ENCODE data around the gene TMEM18. TPM values are rescaled to one million over a fixed set of nuclear protein-coding genes. Genes with fewer than 3 reads are reported as not detected.

The TMEM18 gene
- 10 to 100 TPM in 2 of 4 donors, 1 to 10 TPM in 2; 8.7 to 27.3 (median 10.2) TPM for total RNA-seq

GRCh38 chr2:677056-677958, at the start of gene TMEM18:
TSS of gene TMEM18 (minus strand) at chr2:677406. CDS start at chr2:677345, 61 bp downstream.
- under 1% methylated on average over 17 of the region's 68 CpGs for WGBS
- Histone ChIP-seq H3K4me3 (peak within 1 kb of the TSS; percentile 75 to 87 (median 82)), H3K4me1 (peaks cover 13 to 34% (median 17%) of the 10 kb centered on the region in 4 donors), H3K9me3 (no peaks in the 10 kb centered on the region), H3K36me3 (peaks cover 0 to 20% (median 11%) of the 10 kb centered on the region in 4 donors), H3K27ac (replicated peaks in 1 of 4) (peak within 1 kb of the TSS; percentile 93 to 99 (median 95)), H3K27me3 (no peaks in the 10 kb centered on the region)
- intact Hi-C loops (cut with DNase I), result loop anchor here (5.0 kb wide), 1 partner anchor 1145 kb away; no protein-coding TSS in a partner anchor
- DNase-seq (ENCODE audit: extremely low spot score), result peak; percentile 98
- TF ChIP-seq POLR2AphosphoS5 (IDR thresholded peaks at IDR 0.05) (peak; percentile 89 to 99), EP300 (IDR thresholded peaks at IDR 0.05) (no peak), POLR2A (IDR thresholded peaks at IDR 0.05; ENCODE audit: low read depth) (peak; percentile 77), CTCF (IDR thresholded peaks at IDR 0.05) (peak in 2 of 3 experiments; percentile 22 to 32)

GRCh38 chr2:726169-726568, 49.0 kb upstream of the TMEM18 start:
- intact Hi-C loops (cut with DNase I), result no loop called here
- H3K27me3 ChIP-seq, result peaks cover 0 to 3% (median 0%) of the 10 kb centered on the region in 4 donors
- no peak overlapping the region for H3K4me3 ChIP-seq
- WGBS, result 77% methylated on average over 4 of the region's 4 CpGs
- TF ChIP-seq CTCF (IDR thresholded peaks at IDR 0.05) (no peak), EP300 (IDR thresholded peaks at IDR 0.05) (no peak), POLR2AphosphoS5 (IDR thresholded peaks at IDR 0.05) (no peak), POLR2A (IDR thresholded peaks at IDR 0.05; ENCODE audit: low read depth) (no peak)
- H3K9me3 ChIP-seq, result no peaks in the 10 kb centered on the region
- H3K27ac ChIP-seq (replicated peaks in 1 of 4), result no peak overlapping the region
- H3K36me3 ChIP-seq, result no peaks in the 10 kb centered on the region
- H3K4me1 ChIP-seq, result no peaks in the 10 kb centered on the region
- no peak for DNase-seq (ENCODE audit: extremely low spot score)

- no peak for DNase-seq (ENCODE audit: extremely low spot score)
- Histone ChIP-seq H3K27me3 (no peaks in the 10 kb centered on the region), H3K36me3 (no peaks in the 10 kb centered on the region), H3K4me1 (no peaks in the 10 kb centered on the region), H3K4me3 (no peak overlapping the region), H3K27ac (replicated peaks in 1 of 4) (no peak overlapping the region), H3K9me3 (no peaks in the 10 kb centered on the region)
- intact Hi-C loops (cut with DNase I), result no loop called here
- TF ChIP-seq POLR2A (IDR thresholded peaks at IDR 0.05; ENCODE audit: low read depth) (no peak), POLR2AphosphoS5 (IDR thresholded peaks at IDR 0.05) (no peak), CTCF (IDR thresholded peaks at IDR 0.05) (no peak), EP300 (IDR thresholded peaks at IDR 0.05) (no peak)
- 94% methylated on average over 4 of the region's 4 CpGs for WGBS
Measured at GRCh38 chr2:725468-725867, 48.3 kb upstream of the TMEM18 start.

GRCh38 chr2:723761-724160, 46.6 kb upstream of the TMEM18 start:
- no peak overlapping the region for H3K4me3 ChIP-seq
- 92% methylated on average over 5 of the region's 5 CpGs for WGBS
- H3K4me1 ChIP-seq, result no peaks in the 10 kb centered on the region
- no peak for DNase-seq (ENCODE audit: extremely low spot score)
- H3K9me3 ChIP-seq, result no peaks in the 10 kb centered on the region
- peaks cover 0 to 5% (median 0%) of the 10 kb centered on the region in 4 donors for H3K27me3 ChIP-seq
- no peaks in the 10 kb centered on the region for H3K36me3 ChIP-seq
- no peak for TF ChIP-seq EP300 (IDR thresholded peaks at IDR 0.05)
- no peak for TF ChIP-seq CTCF (IDR thresholded peaks at IDR 0.05)
- TF ChIP-seq POLR2AphosphoS5 (IDR thresholded peaks at IDR 0.05), result no peak
- TF ChIP-seq POLR2A (IDR thresholded peaks at IDR 0.05; ENCODE audit: low read depth), result no peak
- intact Hi-C loops (cut with DNase I), result no loop called here
- no peak overlapping the region for H3K27ac ChIP-seq (replicated peaks in 1 of 4)

Data from esophagus muscularis mucosa (tissue), 4 donors.